Activated CD4-positive, CD25-positive, alpha-beta regulatory T cell treated with anti-CD3 and anti-CD28 coated beads, Interleukin-2, amount 50 U/mL, for 16 hours (primary cell): ENCODE data around the gene CLCN2.

ENCODE experiments used
- DNase-seq: peaks from one replicate; pipeline ENCODE4 v3.0.0-alpha.2; 2020; ENCODE audit warnings: low read depth, low spot score

CLCN2 gene

DNA sequence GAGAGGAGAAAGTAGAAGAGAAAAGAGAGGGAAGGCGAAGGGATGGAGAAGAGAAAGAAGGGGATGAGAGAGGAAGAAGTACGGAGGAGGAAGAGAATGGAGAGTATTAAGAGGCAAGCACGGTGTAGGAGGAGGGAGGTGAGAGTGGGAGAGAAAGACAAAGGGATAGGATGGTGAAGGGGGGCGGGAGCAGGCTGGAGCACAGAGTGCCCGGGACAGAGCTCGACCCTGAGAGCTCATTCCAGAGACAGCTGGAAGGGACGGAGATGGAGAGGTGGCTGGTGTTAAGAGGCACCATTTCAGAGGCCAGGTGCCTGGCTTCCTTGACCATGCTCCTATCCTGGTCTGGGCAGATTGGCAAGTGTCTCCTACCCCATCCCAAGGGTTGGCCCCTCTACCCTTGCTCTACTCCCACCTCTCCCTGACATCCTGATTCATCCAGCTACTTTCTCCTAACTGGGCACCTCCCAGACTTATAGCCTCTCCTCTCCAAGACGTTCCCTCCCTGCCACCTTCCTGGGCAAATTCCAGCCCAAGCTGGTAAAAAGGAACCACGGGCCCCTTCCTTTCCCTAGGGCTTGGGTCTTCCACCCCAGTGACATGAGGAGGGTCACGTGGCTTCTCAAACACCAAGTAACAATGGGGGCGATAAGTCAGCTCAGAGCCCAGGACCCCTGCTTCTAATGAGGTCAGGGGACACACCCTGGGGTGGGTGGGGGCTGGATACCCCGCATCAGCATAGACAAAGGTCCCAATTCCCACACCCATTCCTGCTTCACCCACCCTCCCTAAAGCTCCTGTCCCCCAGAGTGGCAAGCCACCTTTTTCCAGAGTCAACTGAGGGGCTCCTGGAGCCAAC is 1.1 kb downstream of the CLCN2 start:
- no peak for DNase-seq

- DNase-seq: no peak
These were observed 1.8 kb downstream of the CLCN2 start for GRCh38 chr3:184359610-184360009.

DNA sequence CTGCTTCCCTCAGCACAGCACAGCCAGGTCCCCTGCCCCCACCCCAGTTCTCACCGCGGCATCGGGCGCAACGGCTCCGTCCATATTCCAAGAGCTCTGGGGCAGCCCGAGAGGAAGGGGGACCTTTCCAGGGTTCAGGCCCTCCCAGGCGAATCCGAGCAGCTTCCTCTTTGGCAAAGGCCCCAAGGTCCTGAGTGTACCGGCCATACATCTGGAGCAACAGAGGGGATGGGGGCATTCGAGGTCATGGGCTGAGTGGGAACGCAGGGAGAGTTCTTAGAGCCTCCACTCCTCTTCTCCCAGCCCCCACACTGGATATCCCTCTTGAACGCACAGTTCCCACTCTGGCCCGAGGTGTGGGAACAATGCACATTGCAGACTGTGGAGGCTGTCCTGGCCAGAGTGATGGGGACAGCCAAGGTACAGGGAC is 2.5 kb downstream of the CLCN2 start:
- no peak for DNase-seq

DNA sequence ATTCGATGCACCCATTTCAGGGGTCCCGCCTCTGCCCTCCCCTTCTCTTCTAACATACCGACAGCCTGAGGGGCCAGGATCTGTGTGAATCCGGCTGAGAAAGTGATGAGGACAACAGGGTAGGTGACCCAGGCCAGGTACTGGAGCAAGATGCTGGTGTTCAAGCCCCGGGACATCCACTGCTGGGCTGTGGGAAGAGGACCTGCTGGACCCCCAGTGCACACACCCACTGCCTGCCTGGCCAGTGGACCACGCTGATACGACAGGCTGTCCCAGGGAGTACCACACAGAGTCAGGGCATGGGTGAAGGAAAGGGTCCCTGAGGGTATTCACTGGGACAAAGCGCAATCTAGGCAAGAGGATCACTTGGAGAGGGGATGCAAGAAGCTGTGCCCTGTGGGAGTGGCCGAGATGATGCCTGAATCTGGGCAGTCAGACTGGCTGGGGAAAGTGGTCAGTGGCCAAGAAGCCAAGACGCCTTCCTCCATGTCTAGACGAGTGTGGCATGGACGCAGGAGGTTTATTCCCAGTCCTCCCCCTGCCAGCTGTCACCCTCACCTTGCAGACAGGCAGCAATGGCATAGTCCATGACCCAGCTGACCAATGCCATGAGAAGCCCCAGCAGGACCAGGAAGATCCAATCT is 3.2 kb downstream of the CLCN2 start:
- no peak for DNase-seq

DNA sequence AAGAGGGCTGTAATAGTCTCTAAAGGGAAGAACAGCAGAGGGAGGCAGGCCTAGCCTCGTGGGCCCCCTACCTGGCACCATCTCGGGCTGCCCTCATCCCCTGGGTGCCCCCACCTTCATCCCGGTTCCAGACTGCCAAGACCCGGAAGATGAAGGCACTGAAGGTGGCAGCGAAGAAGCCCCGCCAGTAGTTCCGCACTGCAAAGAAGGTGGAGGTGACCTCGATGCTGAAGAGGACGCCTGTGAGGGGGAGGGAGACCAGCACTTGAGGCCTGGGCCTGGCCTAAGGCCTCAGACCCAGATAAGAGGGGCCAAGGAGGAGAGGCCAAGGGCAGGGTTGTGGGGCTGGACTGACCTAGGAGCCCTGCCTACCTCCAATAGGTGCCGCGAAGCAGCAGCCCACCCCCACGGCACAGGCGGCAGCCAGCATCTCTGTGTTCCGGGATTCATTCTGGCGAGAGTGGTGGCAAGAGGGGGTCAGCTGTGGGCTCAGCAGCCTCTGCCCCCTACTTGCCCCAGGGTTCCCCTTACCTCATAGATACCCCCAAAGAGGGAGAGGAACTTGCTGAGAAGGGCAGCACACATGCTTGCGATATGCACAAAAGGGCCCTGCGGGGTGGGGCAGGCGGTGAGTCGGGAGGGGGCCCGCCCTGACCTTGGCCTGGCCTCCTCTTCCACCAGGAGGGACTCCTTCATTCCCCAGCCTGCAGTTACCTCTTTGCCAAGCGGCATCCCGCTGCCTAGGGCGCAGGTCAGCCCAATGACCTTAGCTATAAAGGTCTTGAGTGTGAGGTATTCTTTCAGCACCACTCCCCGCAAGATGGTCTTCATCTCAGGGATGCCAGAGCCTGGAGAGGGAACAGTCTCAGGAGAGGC is 3.9 kb downstream of the CLCN2 start:
- no peak for DNase-seq

DNA sequence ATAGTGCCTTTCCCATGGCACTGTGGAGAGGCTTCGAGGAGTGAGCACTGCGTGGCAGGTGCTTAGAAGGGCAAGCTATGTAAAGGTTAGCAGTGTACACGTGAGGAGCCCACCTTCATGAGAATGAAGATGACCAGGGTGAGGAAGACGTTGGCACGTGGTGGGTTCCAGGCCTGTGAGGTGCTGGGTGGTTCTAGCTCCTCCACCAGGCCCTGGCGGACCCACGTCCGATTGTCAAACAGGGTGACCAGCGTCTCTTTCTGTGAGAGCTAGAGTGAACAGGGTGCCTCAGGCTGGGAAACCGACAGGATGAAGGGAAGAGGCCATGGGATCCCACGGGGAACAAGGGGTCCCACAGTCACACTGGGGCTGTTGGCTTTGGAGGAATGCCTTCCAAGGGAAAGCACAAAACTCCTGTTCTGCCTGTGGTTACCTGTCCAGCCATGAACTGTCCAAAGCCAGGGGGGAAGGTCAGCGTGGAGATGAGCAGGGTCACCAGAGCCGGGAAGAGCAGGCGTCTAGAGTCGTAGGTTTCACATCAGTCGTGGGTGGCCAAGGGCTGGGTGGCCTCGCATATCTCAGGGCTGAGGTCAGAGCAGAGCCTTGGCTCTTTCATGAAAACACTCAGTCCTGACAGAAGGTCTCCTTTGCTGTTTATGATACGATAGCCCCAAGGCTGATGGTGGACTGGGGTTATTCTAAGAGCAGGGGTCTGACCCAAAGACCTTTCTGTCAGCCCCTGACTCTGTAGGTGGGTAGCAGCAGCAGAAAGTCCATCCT is 6.0 kb downstream of the CLCN2 start:
- DNase-seq: no peak

- no peak for DNase-seq
These were observed 6.7 kb downstream of the CLCN2 start for GRCh38 chr3:184354754-184355153.

GRCh38 chr3:184354121-184354728 is 7.2 kb downstream of the CLCN2 start:
- DNase-seq: no peak

GRCh38 chr3:184353546-184353941 is 7.9 kb downstream of the CLCN2 start:
- no peak for DNase-seq

DNA sequence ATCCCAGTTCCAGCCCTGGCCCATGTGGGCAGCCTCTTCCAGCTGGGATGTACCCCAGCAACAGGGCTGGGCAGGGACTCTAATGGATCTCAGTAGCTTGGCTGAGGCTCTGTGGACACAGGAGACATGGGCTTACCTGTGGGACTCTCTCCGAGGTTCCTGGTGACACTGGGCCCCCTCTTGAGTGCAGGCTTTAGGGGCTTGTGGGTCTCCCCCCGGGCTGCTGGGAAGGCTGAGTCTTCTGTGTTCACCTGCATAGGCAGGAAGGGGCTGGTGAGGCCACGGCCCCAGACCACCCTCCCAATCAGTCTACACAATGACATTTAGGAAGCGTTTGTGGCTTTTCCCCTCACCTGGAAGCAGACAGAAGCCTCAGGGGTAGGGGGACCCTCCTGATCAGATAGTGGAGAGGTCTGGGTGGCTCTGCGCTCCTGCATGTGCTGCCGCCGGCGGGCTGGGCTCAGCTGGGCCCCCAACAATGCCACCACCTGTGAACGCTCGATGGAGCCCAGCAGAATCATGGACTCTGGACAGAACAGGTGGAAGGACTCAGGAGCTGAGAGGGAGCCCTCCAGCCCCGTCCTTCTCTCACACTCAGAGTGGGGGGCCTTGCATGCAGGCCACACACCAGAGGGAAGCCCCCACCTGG is 8.4 kb downstream of the CLCN2 start:
- DNase-seq: no peak

- DNase-seq: no peak
These were observed 9.1 kb downstream of the CLCN2 start for GRCh38 chr3:184352149-184352785.

- no peak for DNase-seq
These were observed 9.8 kb downstream of the CLCN2 start for GRCh38 chr3:184351511-184352148.

GRCh38 chr3:184350618-184351017 is 10.8 kb downstream of the CLCN2 start:
- DNase-seq: no peak

DNA sequence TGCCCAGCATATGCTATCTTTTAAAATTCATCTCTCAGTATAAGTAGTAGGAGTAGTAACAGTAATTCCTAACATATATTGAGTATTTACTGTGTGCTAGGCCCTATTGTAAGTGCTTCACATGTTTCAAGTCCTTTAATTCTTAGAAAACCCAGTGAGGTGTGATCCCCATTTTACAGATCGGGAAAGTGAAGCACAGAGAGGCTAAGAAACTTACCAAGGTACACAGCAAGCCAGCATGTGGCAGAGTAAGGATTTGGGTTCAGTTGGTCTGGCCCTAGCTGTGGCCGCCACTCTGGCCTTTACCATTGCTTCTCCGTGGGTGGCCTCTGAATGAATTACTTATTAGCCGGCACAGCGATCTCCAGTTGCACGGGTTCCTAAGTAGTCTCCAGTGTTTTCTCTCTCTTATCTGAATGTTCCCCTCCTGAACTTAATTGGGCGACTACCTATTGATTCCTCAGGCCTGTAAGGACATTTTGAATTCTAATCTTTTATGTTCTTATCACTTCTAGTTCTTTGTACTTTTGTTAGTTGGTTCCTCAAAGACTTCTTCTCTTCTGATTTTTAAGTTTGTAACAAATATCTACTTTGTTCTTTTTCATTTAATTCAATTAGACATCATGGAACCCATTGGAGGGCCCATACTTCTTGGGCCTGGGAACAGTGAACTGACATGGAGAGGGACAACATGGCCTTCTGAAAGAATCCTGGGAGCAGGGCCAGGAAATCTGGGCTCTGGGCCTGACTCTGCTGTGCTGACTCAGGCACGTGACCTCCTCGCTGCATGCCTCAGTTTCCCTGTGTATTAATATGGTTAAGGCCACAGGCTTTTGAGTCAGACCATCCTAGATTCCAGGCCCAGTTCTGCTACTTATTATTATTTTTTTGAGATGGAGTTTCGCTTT is 11.6 kb downstream of the CLCN2 start:
- DNase-seq: no peak

DNA sequence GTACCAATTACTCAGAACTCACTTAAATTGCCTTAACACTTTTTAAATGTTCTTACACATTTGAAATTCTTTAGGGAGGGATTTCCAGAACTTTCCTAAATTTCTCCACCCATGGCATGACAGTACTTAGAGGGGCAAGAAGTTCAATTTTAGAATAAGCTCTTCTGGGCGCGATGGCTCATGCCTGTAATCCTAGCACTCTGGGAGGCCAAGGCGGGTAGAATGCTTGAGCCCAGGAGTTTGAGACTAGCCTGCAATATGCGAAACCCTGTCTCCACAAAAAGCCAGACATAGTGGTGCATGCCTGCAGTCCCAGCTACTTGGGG is 13.4 kb downstream of the CLCN2 start:
- DNase-seq: no peak

GRCh38 chr3:184347321-184348056 is 13.9 kb downstream of the CLCN2 start:
- no peak for DNase-seq

DNA sequence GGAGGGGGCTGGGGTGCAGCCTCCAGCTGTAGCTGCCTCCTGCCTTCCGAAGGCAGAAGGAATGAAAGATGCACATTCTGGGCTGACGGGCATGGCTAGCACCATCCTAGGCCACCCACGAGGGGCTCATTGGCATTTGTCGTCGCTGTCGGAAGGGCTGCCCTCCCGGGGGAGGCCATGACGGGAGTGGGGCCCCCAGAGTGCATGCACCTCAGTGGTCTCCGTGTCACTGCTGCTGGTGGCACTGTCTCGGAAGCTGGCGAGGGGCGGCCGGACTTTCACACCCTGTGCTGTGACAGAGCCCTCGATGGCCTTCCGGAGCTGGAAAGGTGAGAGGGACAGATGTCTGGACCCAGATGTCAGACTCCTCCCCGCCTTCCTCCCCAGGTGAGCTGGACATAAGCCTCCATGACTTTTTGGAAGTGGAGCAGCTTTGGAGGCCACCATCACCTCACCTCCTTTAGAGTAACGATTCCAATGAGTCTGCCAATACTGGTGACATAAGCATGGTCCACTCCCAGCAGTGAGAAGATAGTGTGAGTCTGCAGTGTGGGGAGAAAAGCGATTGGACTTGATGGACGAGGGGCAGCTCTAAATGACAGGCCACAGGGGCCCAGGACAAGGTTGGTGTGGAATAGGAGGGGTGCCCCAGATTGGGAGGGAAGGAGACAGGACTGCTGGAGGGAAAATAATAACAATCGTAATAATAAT is 14.8 kb downstream of the CLCN2 start:
- DNase-seq: no peak
